Measurements from ENCODE around the gene GLUD2. TPM values are rescaled to one million over a fixed set of nuclear protein-coding genes. Genes with fewer than 3 reads are reported as not detected.

GLUD2 gene
- total RNA-seq, 2 donors from 2014 or later = 1.9 to 2.0 TPM

- no peak for DNase-seq
- intact Hi-C loops (cut with DNase I) = no loop called here
- ATAC-seq = no peak
Observed at GRCh38 chrX:121085612-121086010, 38.2 kb downstream of the GLUD2 start.

- intact Hi-C loops (cut with DNase I) = no loop called here
- no peak for DNase-seq
- no peak for ATAC-seq
Observed at GRCh38 chrX:121093011-121093410, 45.6 kb downstream of the GLUD2 start.

Other genes starting within 250 kb of the GLUD2 start
- not detected for gene CT47B1, start 171.7 kb upstream of the GLUD2 start, total RNA-seq
- gene CT47A11, start 110.5 kb upstream of the GLUD2 start, total RNA-seq = not detected
- not detected for gene CT47A10, start 105.6 kb upstream of the GLUD2 start, total RNA-seq
- not detected for gene CT47A9, start 100.7 kb upstream of the GLUD2 start, total RNA-seq
- not detected for gene CT47A8, start 95.9 kb upstream of the GLUD2 start, total RNA-seq
- gene CT47A7, start 91.0 kb upstream of the GLUD2 start, total RNA-seq = not detected
- gene CT47A6, start 86.1 kb upstream of the GLUD2 start, total RNA-seq = not detected
- not detected for gene CT47A5, start 81.3 kb upstream of the GLUD2 start, total RNA-seq
- gene CT47A4, start 76.4 kb upstream of the GLUD2 start, total RNA-seq = not detected
- gene CT47A3, start 71.5 kb upstream of the GLUD2 start, total RNA-seq = not detected
- not detected for gene CT47A2, start 66.7 kb upstream of the GLUD2 start, total RNA-seq
- not detected for gene CT47A1, start 61.9 kb upstream of the GLUD2 start, total RNA-seq